IMR-90 (cell line): ENCODE results near the gene PLPP1. TPM values are rescaled to one million over a fixed set of nuclear protein-coding genes. Genes with fewer than 3 reads are reported as not detected.

Experiments used
- ATAC-seq: fragments of 200-7000 bp; cut with Tn5 transposase; 2 replicates; pipeline ENCODE4 v1.9.1; 2020; ENCODE audit warnings: low read depth, mild to moderate bottlenecking, moderate library complexity
- BruUV-seq: library from RNA; stranded (reverse); fragments of 400-500 nt; replicated peaks from 2 replicates; lab custom pipeline; 2021; lab: Mats Ljungman, UMichigan
- CTCF ChIA-PET: fragments of 300-600 bp; formaldehyde crosslinking; extraction: SDS; loops from one replicate; lab custom pipeline; 2021; ENCODE audit warnings: antibody characterized with exemption; lab: Yijun Ruan, JAX
- POLR2A ChIA-PET: fragments of 300-600 bp; sonication (Branson Sonifier 250); formaldehyde crosslinking; loops from one replicate; lab custom pipeline; 2022; ENCODE audit warnings: antibody characterized with exemption; ENCODE audit not compliant: unreplicated experiment; lab: Charles Lee
- DNase-seq: peaks from one replicate; pipeline ENCODE4 v3.0.0; 2013
- H2AFZ ChIP-seq: replicated peaks from 2 replicates; pipeline ENCODE3; 2013; ENCODE audit warnings: low read length, mild to moderate bottlenecking; ENCODE audit not compliant: poor library complexity
- H2AK5ac ChIP-seq: 2 replicates; pipeline ENCODE4 v1.6.1; 2013; ENCODE audit warnings: low read depth, low read length, inconsistent platforms
- H2AK9ac ChIP-seq: replicated peaks from 2 replicates; pipeline ENCODE3; 2013; ENCODE audit warnings: mild to moderate bottlenecking, low read depth, low read length, moderate library complexity; ENCODE audit not compliant: poor library complexity
- H2BK120ac ChIP-seq: 2 replicates; pipeline ENCODE4 v1.6.1; 2013; ENCODE audit warnings: low read depth, low read length, inconsistent platforms
- H2BK15ac ChIP-seq: 3 replicates; pipeline ENCODE4 v1.6.1; 2013; ENCODE audit warnings: low read depth, low read length, inconsistent platforms
- H2BK20ac ChIP-seq: 2 replicates; pipeline ENCODE4 v1.6.1; 2013; ENCODE audit warnings: low read depth, mild to moderate bottlenecking, inconsistent platforms, low read length, moderate library complexity
- H2BK5ac ChIP-seq: 2 replicates; pipeline ENCODE4 v1.6.1; 2013; ENCODE audit warnings: mild to moderate bottlenecking, low read depth, low read length, inconsistent platforms; ENCODE audit not compliant: poor library complexity, severe bottlenecking
- H3K14ac ChIP-seq: replicated peaks from 2 replicates; pipeline ENCODE4 v1.6.1; 2013; ENCODE audit warnings: low read depth, low read length, inconsistent platforms
- H3K18ac ChIP-seq: 2 replicates; pipeline ENCODE4 v1.6.1; 2013; ENCODE audit warnings: low read depth, low read length, control low read depth
- H3K23ac ChIP-seq: 2 replicates; pipeline ENCODE4 v1.6.1; 2013; ENCODE audit warnings: low read depth, low read length, inconsistent platforms
- H3K27ac ChIP-seq: 2 replicates; pipeline ENCODE4 v1.5.1; 2013; ENCODE audit warnings: mild to moderate bottlenecking, control low read depth, low read length; ENCODE audit not compliant: insufficient read depth
- H3K27me3 ChIP-seq: 2 replicates; pipeline ENCODE4 v1.6.1; 2013; ENCODE audit warnings: low read length; ENCODE audit not compliant: control insufficient read depth, insufficient read depth
- H3K36me3 ChIP-seq: 2 replicates; pipeline ENCODE4 v1.6.1; 2013; ENCODE audit warnings: low read length, mixed read lengths; ENCODE audit not compliant: control insufficient read depth, insufficient read depth
- H3K4ac ChIP-seq: 2 replicates; pipeline ENCODE4 v1.6.1; 2013; ENCODE audit warnings: low read depth, low read length, inconsistent platforms
- H3K4me1 ChIP-seq: 2 replicates; pipeline ENCODE4 v1.6.1; 2013; ENCODE audit warnings: low read length, mixed read lengths; ENCODE audit not compliant: control insufficient read depth, insufficient read depth
- H3K4me2 ChIP-seq: 2 replicates; pipeline ENCODE4 v1.6.1; 2013; ENCODE audit warnings: low read depth, mild to moderate bottlenecking, control low read depth, low read length, moderate library complexity
- H3K4me3 ChIP-seq: 2 replicates; pipeline ENCODE4 v1.5.1; 2013; ENCODE audit warnings: low read depth, mild to moderate bottlenecking, control low read depth, low read length, moderate library complexity; ENCODE audit not compliant: insufficient read depth
- H3K56ac ChIP-seq: 2 replicates; pipeline ENCODE4 v1.6.1; 2013; ENCODE audit warnings: low read length, inconsistent platforms; ENCODE audit not compliant: insufficient read depth; ENCODE audit errors: extremely low read depth
- H3K79me1 ChIP-seq, 2 experiments: 2 replicates each; pipeline ENCODE4 v1.6.1; 2013; ENCODE audit warnings: low read length in 2 of 2, inconsistent platforms in 1 of 2, low read depth in 1 of 2
- H3K9ac ChIP-seq: 2 replicates; pipeline ENCODE4 v1.6.1; 2013; ENCODE audit warnings: low read depth, low read length, control low read depth
- H3K9me1 ChIP-seq: 2 replicates; pipeline ENCODE4 v1.6.1; 2013; ENCODE audit warnings: low read length, inconsistent platforms; ENCODE audit not compliant: insufficient read depth
- H3K9me3 ChIP-seq: 2 replicates; pipeline ENCODE4 v1.6.1; 2013; ENCODE audit warnings: low read length; ENCODE audit not compliant: control insufficient read depth, insufficient read depth
- H4K20me1 ChIP-seq: 2 replicates; pipeline ENCODE4 v1.6.1; 2013; ENCODE audit warnings: low read length, inconsistent platforms; ENCODE audit not compliant: insufficient read depth
- H4K5ac ChIP-seq: 2 replicates; pipeline ENCODE4 v1.6.1; 2013; ENCODE audit warnings: mild to moderate bottlenecking, low read depth, low read length, control low read depth
- H4K8ac ChIP-seq, 2 experiments: 2 replicates each; pipeline ENCODE4 v1.6.1; 2013; ENCODE audit warnings: low read depth in 2 of 2, low read length in 2 of 2, control low read depth in 1 of 2, inconsistent platforms in 1 of 2
- H4K91ac ChIP-seq: 2 replicates; pipeline ENCODE4 v1.6.1; 2013; ENCODE audit warnings: low read depth, low read length, inconsistent platforms; ENCODE audit not compliant: insufficient read depth
- BHLHE40 ChIP-seq: fragments of 150-350 bp; IDR thresholded peaks from 2 replicates; pipeline ENCODE4 v1.6.1; 2016; ENCODE audit warnings: mild to moderate bottlenecking, low read depth, low read length
- CHD1 ChIP-seq: IDR thresholded peaks from 2 replicates; pipeline ENCODE4 v1.6.1; 2012; ENCODE audit warnings: low read depth, low read length, improper control_type of control experiment
- CTCF ChIP-seq: conservative IDR thresholded peaks from 2 replicates; pipeline ENCODE4 v1.5.1; 2012; ENCODE audit warnings: mild to moderate bottlenecking, low read depth, low read length, improper control_type of control experiment
- ELK1 ChIP-seq: fragments of 150-350 bp; IDR thresholded peaks from 2 replicates; pipeline ENCODE4 v1.6.1; 2016; ENCODE audit warnings: low read depth, mild to moderate bottlenecking, low read length, moderate library complexity, borderline replicate concordance
- FOS ChIP-seq: fragments of 150-350 bp; IDR thresholded peaks from 2 replicates; pipeline ENCODE4 v1.6.1; 2016; ENCODE audit warnings: low read depth, low read length
- MAFK ChIP-seq: IDR thresholded peaks from 2 replicates; pipeline ENCODE4 v1.6.1; 2012; ENCODE audit warnings: low read depth, low read length, improper control_type of control experiment
- MAZ ChIP-seq: IDR thresholded peaks from 2 replicates; pipeline ENCODE4 v1.6.1; 2012; ENCODE audit warnings: low read depth, mild to moderate bottlenecking, low read length, improper control_type of control experiment, moderate library complexity, borderline replicate concordance
- MXI1 ChIP-seq: IDR thresholded peaks from 2 replicates; pipeline ENCODE4 v1.6.1; 2012; ENCODE audit warnings: low read depth, mild to moderate bottlenecking, low read length, moderate library complexity, borderline replicate concordance
- NFE2L2 ChIP-seq: fragments of 150-350 bp; IDR thresholded peaks from 2 replicates; pipeline ENCODE4 v1.6.1; 2016; ENCODE audit warnings: low read depth, mild to moderate bottlenecking, low read length
- POLR2A ChIP-seq: IDR thresholded peaks from 2 replicates; pipeline ENCODE4 v1.6.1; 2012; ENCODE audit warnings: mild to moderate bottlenecking, low read depth, low read length
- RAD21 ChIP-seq: IDR thresholded peaks from 2 replicates; pipeline ENCODE4 v1.6.1; 2012; ENCODE audit warnings: low read length, improper control_type of control experiment
- RCOR1 ChIP-seq: IDR thresholded peaks from 2 replicates; pipeline ENCODE4 v1.6.1; 2012; ENCODE audit warnings: mild to moderate bottlenecking, low read length, improper control_type of control experiment; ENCODE audit not compliant: insufficient replicate concordance
- RFX5 ChIP-seq: IDR thresholded peaks from 2 replicates; pipeline ENCODE4 v1.8.0; 2012; ENCODE audit warnings: low read depth, mild to moderate bottlenecking, low read length, moderate library complexity
- dilution Hi-C: fragments of 300-500 bp; cut with HindIII; formaldehyde crosslinking; loops from one replicate; pipeline ENCODE4 v1.14.3; 2018; ENCODE audit warnings: low sequenced_read_pairs; ENCODE audit not compliant: unreplicated experiment
- in situ Hi-C: fragments of 300-500 bp; cut with MboI; formaldehyde crosslinking; loops from 3 replicates; pipeline ENCODE4 v1.14.3; 2019; ENCODE audit warnings: low sequenced_read_pairs, inconsistent platforms, mixed read lengths
- intact Hi-C: fragments of 100-400 bp; cut with micrococcal nuclease; formaldehyde crosslinking; loops from 2 replicates; pipeline ENCODE4 v1.10.0; 2022
- polyA plus RNA-seq, 3 experiments: library from polyadenylated mRNA; depleted of rRNA; stranded (reverse); fragments of >200 nt; gene quantifications; 2 replicates each; pipeline ENCODE4 v1.2.3, GENCODE V29; 2012; ENCODE audit warnings: low replicate concordance in 1 of 3
- total RNA-seq: library from RNA; depleted of rRNA; stranded (reverse); fragments of >200 nt; gene quantifications from 2 replicates; pipeline ENCODE4 v1.2.3, GENCODE V29; 2012
- TF ChIP-seq, protein P1 (sequence below): fragments of 150-350 bp; IDR thresholded peaks from 2 replicates; pipeline ENCODE4 v1.6.1; 2017; ENCODE audit warnings: mild to moderate bottlenecking, antibody characterized with exemption, low read length, low read depth

PLPP1 gene
- total and polyA plus RNA-seq, 2 of the 4 experiments (the other 2 are of a cell fraction) = 19.2 to 21.3 TPM

DNA sequence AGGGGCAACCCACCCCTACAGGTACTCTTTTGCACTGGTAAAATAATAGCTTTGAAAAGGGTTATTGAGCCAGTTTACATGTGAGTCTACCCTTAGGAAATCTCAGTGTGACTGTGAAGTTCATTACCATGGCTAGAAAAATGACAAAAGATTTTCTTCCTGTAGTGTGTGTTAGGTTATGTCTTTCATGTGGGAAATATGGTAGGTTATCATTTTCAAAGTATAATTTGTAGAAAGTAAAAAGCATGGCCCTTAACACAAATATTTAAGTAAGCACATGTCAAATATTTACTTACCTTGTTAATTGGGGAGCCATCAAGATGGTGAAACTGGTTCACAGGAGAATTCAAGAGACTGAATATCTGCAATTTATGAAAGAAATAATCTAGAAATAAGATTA is 37.3 kb upstream of the PLPP1 start:
- no peak overlapping the region for H2BK5ac ChIP-seq
- no peak overlapping the region for H3K18ac ChIP-seq
- H3K23ac ChIP-seq = no peak overlapping the region
- H4K8ac ChIP-seq = no peak overlapping the region
- no peak overlapping the region for H2AK5ac ChIP-seq
- intact Hi-C loops (no loop called here), in situ Hi-C loops (no loop called here), dilution Hi-C loops (no loop called here)
- no peak overlapping the region for H4K5ac ChIP-seq
- no peak overlapping the region for H3K9ac ChIP-seq
- no peak overlapping the region for H3K4me3 ChIP-seq
- no peak overlapping the region for H3K4me2 ChIP-seq
- H3K27me3 ChIP-seq = no peaks in the 10 kb centered on the region; the same call in 1 of the 2 replicates
- ATAC-seq (no peak), DNase-seq (no peak)
- BruUV-seq = no TSS peak
- no peak overlapping the region for H3K27ac ChIP-seq
- POLR2A ChIA-PET = no interaction called here
- H2AK9ac ChIP-seq = no peak overlapping the region
- no peak overlapping the region for H3K14ac ChIP-seq
- H3K56ac ChIP-seq = no peak overlapping the region
- H3K9me3 ChIP-seq = no peaks in the 10 kb centered on the region
- no peak overlapping the region for H4K91ac ChIP-seq
- no peaks in the 10 kb centered on the region for H4K20me1 ChIP-seq
- TF ChIP-seq MAZ (no peak), RFX5 (no peak), RCOR1 (no peak), POLR2A (no peak), CTCF (no peak), ELK1 (no peak), BHLHE40 (no peak), MXI1 (no peak), MAFK (no peak), RAD21 (no peak), FOS (no peak), CHD1 (no peak), NFE2L2 (no peak)
- TF ChIP-seq, protein P1, sequence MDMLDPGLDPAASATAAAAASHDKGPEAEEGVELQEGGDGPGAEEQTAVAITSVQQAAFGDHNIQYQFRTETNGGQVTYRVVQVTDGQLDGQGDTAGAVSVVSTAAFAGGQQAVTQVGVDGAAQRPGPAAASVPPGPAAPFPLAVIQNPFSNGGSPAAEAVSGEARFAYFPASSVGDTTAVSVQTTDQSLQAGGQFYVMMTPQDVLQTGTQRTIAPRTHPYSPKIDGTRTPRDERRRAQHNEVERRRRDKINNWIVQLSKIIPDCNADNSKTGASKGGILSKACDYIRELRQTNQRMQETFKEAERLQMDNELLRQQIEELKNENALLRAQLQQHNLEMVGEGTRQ = no peak
- H2BK120ac ChIP-seq = no peak overlapping the region
- CTCF ChIA-PET = no interaction called here
- no peak overlapping the region for H2BK20ac ChIP-seq
- H3K4ac ChIP-seq = no peak overlapping the region
- no peaks in the 10 kb centered on the region for H3K9me1 ChIP-seq
- H2BK15ac ChIP-seq = no peak overlapping the region
- H3K36me3 ChIP-seq = no peaks in the 10 kb centered on the region
- H3K4me1 ChIP-seq = peaks cover 5% of the 10 kb centered on the region
- H2AFZ ChIP-seq = no peak overlapping the region
- H3K79me1 ChIP-seq = no peaks in the 10 kb centered on the region
